Measurements from ENCODE around the gene FHAD1.
"Not testable (repeated sequence)": the region's sequence is repeated elsewhere in the genome, so short reads cannot be mapped to it uniquely, and the experiment has no call there.

- not testable (repeated sequence) for TF ChIP-seq CTCF, POLR2A (IDR thresholded peaks at IDR 0.05)
Measured at GRCh38 chr1:15428252-15428651, 181.2 kb downstream of the FHAD1 start.

Measured in thyroid gland (tissue), 4 donors.